Measurements from ENCODE around the gene SYNE4. TPM values are rescaled to one million over a fixed set of nuclear protein-coding genes. Genes with fewer than 3 reads are reported as not detected.

The SYNE4 gene
- polyA plus RNA-seq, 1 donor from 2014 or later: 0.19 TPM

GRCh38 chr19:36009220-36009619 is 607 bp upstream of the SYNE4 start:
- H3K36me3 ChIP-seq (ENCODE audit: insufficient read depth, low read length): no peaks in the 10 kb centered on the region
- no peaks in the 10 kb centered on the region for H3K79me2 ChIP-seq (replicated peaks; ENCODE audit: insufficient read depth, low read length)
- H3K4me3 ChIP-seq (ENCODE audit: low read length): peak overlapping the region; percentile 45
- peaks cover 7% of the 10 kb centered on the region for H3K27me3 ChIP-seq (ENCODE audit: insufficient read depth, low read depth, low read length)
- H4K20me1 ChIP-seq (ENCODE audit: insufficient read depth): no peaks in the 10 kb centered on the region
- no peaks in the 10 kb centered on the region for H3F3A ChIP-seq (ENCODE audit: insufficient read depth, low read length, poor library complexity, severe bottlenecking)
- no peak overlapping the region for H2AFZ ChIP-seq (ENCODE audit: low read depth, low read length)
- no peaks in the 10 kb centered on the region for H3K9me2 ChIP-seq (ENCODE audit: insufficient read depth, low read length)
- no peaks in the 10 kb centered on the region for H3K9me3 ChIP-seq (ENCODE audit: low read length)
- no peak overlapping the region for H3K4me2 ChIP-seq (ENCODE audit: low read length)
- TF ChIP-seq, protein P1, sequence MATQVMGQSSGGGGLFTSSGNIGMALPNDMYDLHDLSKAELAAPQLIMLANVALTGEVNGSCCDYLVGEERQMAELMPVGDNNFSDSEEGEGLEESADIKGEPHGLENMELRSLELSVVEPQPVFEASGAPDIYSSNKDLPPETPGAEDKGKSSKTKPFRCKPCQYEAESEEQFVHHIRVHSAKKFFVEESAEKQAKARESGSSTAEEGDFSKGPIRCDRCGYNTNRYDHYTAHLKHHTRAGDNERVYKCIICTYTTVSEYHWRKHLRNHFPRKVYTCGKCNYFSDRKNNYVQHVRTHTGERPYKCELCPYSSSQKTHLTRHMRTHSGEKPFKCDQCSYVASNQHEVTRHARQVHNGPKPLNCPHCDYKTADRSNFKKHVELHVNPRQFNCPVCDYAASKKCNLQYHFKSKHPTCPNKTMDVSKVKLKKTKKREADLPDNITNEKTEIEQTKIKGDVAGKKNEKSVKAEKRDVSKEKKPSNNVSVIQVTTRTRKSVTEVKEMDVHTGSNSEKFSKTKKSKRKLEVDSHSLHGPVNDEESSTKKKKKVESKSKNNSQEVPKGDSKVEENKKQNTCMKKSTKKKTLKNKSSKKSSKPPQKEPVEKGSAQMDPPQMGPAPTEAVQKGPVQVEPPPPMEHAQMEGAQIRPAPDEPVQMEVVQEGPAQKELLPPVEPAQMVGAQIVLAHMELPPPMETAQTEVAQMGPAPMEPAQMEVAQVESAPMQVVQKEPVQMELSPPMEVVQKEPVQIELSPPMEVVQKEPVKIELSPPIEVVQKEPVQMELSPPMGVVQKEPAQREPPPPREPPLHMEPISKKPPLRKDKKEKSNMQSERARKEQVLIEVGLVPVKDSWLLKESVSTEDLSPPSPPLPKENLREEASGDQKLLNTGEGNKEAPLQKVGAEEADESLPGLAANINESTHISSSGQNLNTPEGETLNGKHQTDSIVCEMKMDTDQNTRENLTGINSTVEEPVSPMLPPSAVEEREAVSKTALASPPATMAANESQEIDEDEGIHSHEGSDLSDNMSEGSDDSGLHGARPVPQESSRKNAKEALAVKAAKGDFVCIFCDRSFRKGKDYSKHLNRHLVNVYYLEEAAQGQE (IDR thresholded peaks at IDR 0.05; ENCODE audit: borderline replicate concordance): no peak
- H3K9ac ChIP-seq (ENCODE audit: low read length): peak overlapping the region; percentile 1
- H3K27ac ChIP-seq (ENCODE audit: low read length): no peak overlapping the region

- no peaks in the 10 kb centered on the region for H3F3A ChIP-seq (ENCODE audit: insufficient read depth, low read length, poor library complexity, severe bottlenecking)
- no peaks in the 10 kb centered on the region for H3K79me2 ChIP-seq (replicated peaks; ENCODE audit: insufficient read depth, low read length)
- no peak overlapping the region for H3K4me3 ChIP-seq (ENCODE audit: low read length)
- no peak overlapping the region for H3K9ac ChIP-seq (ENCODE audit: low read length)
- H3K4me2 ChIP-seq (ENCODE audit: low read length): no peak overlapping the region
- H3K27me3 ChIP-seq (ENCODE audit: insufficient read depth, low read depth, low read length): peaks cover 7% of the 10 kb centered on the region
- no peak for TF ChIP-seq CTCF (IDR thresholded peaks at IDR 0.05; ENCODE audit: poor library complexity, severe bottlenecking)
- TF ChIP-seq RAD21 (conservative IDR thresholded peaks at IDR 0.05): no peak
- TF ChIP-seq SMC3 (conservative IDR thresholded peaks at IDR 0.05; ENCODE audit: poor library complexity): no peak
- TF ChIP-seq EZH2 (IDR thresholded peaks at IDR 0.05; ENCODE audit: borderline replicate concordance, insufficient read depth, low read length, poor library complexity, severe bottlenecking): no peak
- TF ChIP-seq, protein P1 (IDR thresholded peaks at IDR 0.05; ENCODE audit: borderline replicate concordance): no peak
- TF ChIP-seq MXI1 (conservative IDR thresholded peaks at IDR 0.05; ENCODE audit: poor library complexity, severe bottlenecking): no peak
- TF ChIP-seq POLR2AphosphoS5 (IDR thresholded peaks at IDR 0.05): no peak
- no peak for TF ChIP-seq EP300 (conservative IDR thresholded peaks at IDR 0.05; ENCODE audit: poor library complexity, severe bottlenecking)
- H3K27ac ChIP-seq (ENCODE audit: low read length): no peak overlapping the region
- no peak overlapping the region for H2AFZ ChIP-seq (ENCODE audit: low read depth, low read length)
- no peaks in the 10 kb centered on the region for H3K9me2 ChIP-seq (ENCODE audit: insufficient read depth, low read length)
- no peaks in the 10 kb centered on the region for H3K36me3 ChIP-seq (ENCODE audit: insufficient read depth, low read length)
- H3K9me3 ChIP-seq (ENCODE audit: low read length): no peaks in the 10 kb centered on the region
- no peaks in the 10 kb centered on the region for H4K20me1 ChIP-seq (ENCODE audit: insufficient read depth)
Measured at GRCh38 chr19:36006955-36007354, 1.7 kb downstream of the SYNE4 start.

All from neural cell (in vitro differentiated cells).